ENCODE measurements around the gene MGST3. TPM values are rescaled to one million over a fixed set of nuclear protein-coding genes. Genes with fewer than 3 reads are reported as not detected.

The MGST3 gene
- total and polyA plus RNA-seq, 2 of the 13 experiments (the other 11 are each of a cell fraction or from before 2014, with no cell fraction given): 59.7 to 61.2 TPM

DNA sequence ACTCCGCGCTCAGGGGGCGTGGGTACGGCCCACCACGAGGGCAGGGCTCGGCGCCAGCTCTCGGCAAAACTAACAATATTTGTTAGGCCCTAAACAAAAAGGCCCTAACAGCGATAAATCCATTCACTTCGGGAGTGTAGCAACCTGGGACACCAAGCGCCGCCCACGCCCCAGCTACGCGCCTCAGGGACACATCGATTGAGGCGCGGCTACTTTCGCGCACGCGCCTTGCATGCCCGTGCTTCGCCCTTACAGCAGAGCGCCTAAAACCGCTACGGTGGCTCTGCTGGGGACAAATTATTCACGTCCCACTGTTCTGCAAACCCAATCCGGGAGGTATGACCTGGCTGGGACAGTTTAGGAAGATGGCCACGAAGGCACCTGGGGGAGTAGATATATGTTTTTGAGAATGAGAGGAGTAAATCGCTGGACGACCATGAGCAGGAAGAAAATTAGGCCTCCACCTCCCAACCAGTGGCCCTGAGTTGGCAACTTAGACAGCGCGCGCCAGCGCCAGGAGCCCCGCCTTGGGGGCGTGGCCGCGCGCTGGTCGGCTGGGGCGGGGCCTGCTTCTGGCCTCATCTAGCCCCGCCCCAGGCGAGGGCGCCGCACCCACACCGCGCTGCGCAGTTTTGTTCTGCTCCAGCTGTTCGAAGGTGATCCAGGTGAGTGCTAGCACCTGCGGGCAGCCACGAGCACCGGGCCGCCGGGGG lies at the start of gene MGST3 (continued):
- TF ChIP-seq NR2F6 (IDR thresholded peaks at IDR 0.05) (no peak), NR2F6 (CRISPR knock-in tag; IDR thresholded peaks at IDR 0.05) (no peak), MTA3 (CRISPR knock-in tag; IDR thresholded peaks at IDR 0.05) (no peak), SMAD3 (CRISPR knock-in tag; IDR thresholded peaks at IDR 0.05) (0 out of 2 replicates have a peak, but pooled peaks have one; percentile 48), SIN3B (IDR thresholded peaks at IDR 0.05; ENCODE audit: low read length) (no peak; the same call in 1 of the 2 replicates), MAFK (conservative IDR thresholded peaks at IDR 0.05 in 1 of 2, IDR thresholded peaks at IDR 0.05 in 1 of 2; ENCODE audit: low read length in 2 of 2) (peak in 1 of 2 experiments; percentile 24; a peak in 1 of 4 replicates), ZNF564 (CRISPR knock-in tag; IDR thresholded peaks at IDR 0.05) (peak; percentile 33; the same call in 1 of the 2 replicates), RBFOX2 (IDR thresholded peaks at IDR 0.05; ENCODE audit: low read depth, low read length) (peak; percentile 75), ZBTB2 (CRISPR knock-in tag; IDR thresholded peaks at IDR 0.05; ENCODE audit: low read depth) (peak; percentile 75), NFIC (IDR thresholded peaks at IDR 0.05; ENCODE audit: low read length) (no peak), FIP1L1 (IDR thresholded peaks at IDR 0.05; ENCODE audit: borderline replicate concordance, insufficient read depth, low read depth, low read length) (no peak), ZNF414 (CRISPR knock-in tag; IDR thresholded peaks at IDR 0.05) (peak; percentile 73; the same call in 1 of the 2 replicates), ZNF543 (CRISPR knock-in tag; IDR thresholded peaks at IDR 0.05) (peak; percentile 70), ZNF350 (CRISPR knock-in tag; IDR thresholded peaks at IDR 0.05; ENCODE audit: borderline replicate concordance, low read depth) (peak; percentile 86), SAP130 (CRISPR knock-in tag; IDR thresholded peaks at IDR 0.05; ENCODE audit: low read depth) (peak; percentile 81), PHF8 (CRISPR knock-in tag; IDR thresholded peaks at IDR 0.05) (peak; percentile 79)
- TF ChIP-seq, protein P1, sequence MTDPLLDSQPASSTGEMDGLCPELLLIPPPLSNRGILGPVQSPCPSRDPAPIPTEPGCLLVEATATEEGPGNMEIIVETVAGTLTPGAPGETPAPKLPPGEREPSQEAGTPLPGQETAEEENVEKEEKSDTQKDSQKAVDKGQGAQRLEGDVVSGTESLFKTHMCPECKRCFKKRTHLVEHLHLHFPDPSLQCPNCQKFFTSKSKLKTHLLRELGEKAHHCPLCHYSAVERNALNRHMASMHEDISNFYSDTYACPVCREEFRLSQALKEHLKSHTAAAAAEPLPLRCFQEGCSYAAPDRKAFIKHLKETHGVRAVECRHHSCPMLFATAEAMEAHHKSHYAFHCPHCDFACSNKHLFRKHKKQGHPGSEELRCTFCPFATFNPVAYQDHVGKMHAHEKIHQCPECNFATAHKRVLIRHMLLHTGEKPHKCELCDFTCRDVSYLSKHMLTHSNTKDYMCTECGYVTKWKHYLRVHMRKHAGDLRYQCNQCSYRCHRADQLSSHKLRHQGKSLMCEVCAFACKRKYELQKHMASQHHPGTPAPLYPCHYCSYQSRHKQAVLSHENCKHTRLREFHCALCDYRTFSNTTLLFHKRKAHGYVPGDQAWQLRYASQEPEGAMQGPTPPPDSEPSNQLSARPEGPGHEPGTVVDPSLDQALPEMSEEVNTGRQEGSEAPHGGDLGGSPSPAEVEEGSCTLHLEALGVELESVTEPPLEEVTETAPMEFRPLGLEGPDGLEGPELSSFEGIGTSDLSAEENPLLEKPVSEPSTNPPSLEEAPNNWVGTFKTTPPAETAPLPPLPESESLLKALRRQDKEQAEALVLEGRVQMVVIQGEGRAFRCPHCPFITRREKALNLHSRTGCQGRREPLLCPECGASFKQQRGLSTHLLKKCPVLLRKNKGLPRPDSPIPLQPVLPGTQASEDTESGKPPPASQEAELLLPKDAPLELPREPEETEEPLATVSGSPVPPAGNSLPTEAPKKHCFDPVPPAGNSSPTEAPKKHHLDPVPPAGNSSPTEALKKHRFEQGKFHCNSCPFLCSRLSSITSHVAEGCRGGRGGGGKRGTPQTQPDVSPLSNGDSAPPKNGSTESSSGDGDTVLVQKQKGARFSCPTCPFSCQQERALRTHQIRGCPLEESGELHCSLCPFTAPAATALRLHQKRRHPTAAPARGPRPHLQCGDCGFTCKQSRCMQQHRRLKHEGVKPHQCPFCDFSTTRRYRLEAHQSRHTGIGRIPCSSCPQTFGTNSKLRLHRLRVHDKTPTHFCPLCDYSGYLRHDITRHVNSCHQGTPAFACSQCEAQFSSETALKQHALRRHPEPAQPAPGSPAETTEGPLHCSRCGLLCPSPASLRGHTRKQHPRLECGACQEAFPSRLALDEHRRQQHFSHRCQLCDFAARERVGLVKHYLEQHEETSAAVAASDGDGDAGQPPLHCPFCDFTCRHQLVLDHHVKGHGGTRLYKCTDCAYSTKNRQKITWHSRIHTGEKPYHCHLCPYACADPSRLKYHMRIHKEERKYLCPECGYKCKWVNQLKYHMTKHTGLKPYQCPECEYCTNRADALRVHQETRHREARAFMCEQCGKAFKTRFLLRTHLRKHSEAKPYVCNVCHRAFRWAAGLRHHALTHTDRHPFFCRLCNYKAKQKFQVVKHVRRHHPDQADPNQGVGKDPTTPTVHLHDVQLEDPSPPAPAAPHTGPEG (CRISPR knock-in tag; IDR thresholded peaks at IDR 0.05): peak; percentile 63; the same call in 1 of the 2 replicates
- TF ChIP-seq, protein P2, sequence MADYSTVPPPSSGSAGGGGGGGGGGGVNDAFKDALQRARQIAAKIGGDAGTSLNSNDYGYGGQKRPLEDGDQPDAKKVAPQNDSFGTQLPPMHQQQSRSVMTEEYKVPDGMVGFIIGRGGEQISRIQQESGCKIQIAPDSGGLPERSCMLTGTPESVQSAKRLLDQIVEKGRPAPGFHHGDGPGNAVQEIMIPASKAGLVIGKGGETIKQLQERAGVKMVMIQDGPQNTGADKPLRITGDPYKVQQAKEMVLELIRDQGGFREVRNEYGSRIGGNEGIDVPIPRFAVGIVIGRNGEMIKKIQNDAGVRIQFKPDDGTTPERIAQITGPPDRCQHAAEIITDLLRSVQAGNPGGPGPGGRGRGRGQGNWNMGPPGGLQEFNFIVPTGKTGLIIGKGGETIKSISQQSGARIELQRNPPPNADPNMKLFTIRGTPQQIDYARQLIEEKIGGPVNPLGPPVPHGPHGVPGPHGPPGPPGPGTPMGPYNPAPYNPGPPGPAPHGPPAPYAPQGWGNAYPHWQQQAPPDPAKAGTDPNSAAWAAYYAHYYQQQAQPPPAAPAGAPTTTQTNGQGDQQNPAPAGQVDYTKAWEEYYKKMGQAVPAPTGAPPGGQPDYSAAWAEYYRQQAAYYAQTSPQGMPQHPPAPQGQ (CRISPR knock-in tag; IDR thresholded peaks at IDR 0.05; ENCODE audit: borderline replicate concordance): 0 out of 2 replicates have a peak, but pooled peaks have one; percentile 42
